Panc1 (cell line): ENCODE measurements around the gene MTUS2. TPM values are rescaled to one million over a fixed set of nuclear protein-coding genes. Genes with fewer than 3 reads are reported as not detected.

Experiments
- ATAC-seq: fragments of 200-7000 bp; cut with Tn5 transposase; 2 replicates; pipeline ENCODE4 v1.9.1; 2020; ENCODE audit warnings: mild to moderate bottlenecking, moderate library complexity
- BruUV-seq: library from RNA; stranded (reverse); fragments of 400-500 nt; replicated peaks from 2 replicates; lab custom pipeline; 2021; lab: Mats Ljungman, UMichigan
- CTCF ChIA-PET: fragments of 300-600 bp; sonication (Branson Sonifier 250); formaldehyde crosslinking; loops from one replicate; lab custom pipeline; 2022; ENCODE audit warnings: antibody characterized with exemption; lab: Charles Lee
- POLR2A ChIA-PET: fragments of 300-600 bp; sonication (Branson Sonifier 250); formaldehyde crosslinking; loops from one replicate; lab custom pipeline; 2022; ENCODE audit warnings: antibody characterized with exemption; lab: Charles Lee
- DNase-seq: peaks from one replicate; pipeline ENCODE4 v3.0.0-alpha.2; 2010; ENCODE audit warnings: low read depth, low spot score
- H3K27ac ChIP-seq: 2 replicates; pipeline ENCODE4 v1.5.1; 2011; ENCODE audit warnings: mild to moderate bottlenecking, low read length, inconsistent platforms
- H3K27me3 ChIP-seq: fragments of 200-500 bp; sonication (Bioruptor generic); 2 replicates; pipeline ENCODE4 v1.6.0; 2014; ENCODE audit warnings: low read length, inconsistent platforms; ENCODE audit not compliant: control insufficient read depth, insufficient read depth
- H3K36me3 ChIP-seq: fragments of 200-500 bp; sonication (Bioruptor generic); 2 replicates; pipeline ENCODE4 v1.5.1; 2014; ENCODE audit warnings: inconsistent platforms, mild to moderate bottlenecking, low read length, moderate library complexity; ENCODE audit not compliant: control insufficient read depth, insufficient read depth
- H3K4me1 ChIP-seq: 2 replicates; pipeline ENCODE4 v1.5.1; 2011; ENCODE audit warnings: inconsistent platforms, mild to moderate bottlenecking, low read length, moderate library complexity; ENCODE audit not compliant: control insufficient read depth, insufficient read depth
- H3K4me3 ChIP-seq, 2 experiments: 2 replicates each; pipeline ENCODE4 v1.5.1; 2011 to 2012; ENCODE audit warnings: low read depth in 2 of 2, low read length in 2 of 2, mild to moderate bottlenecking in 2 of 2, inconsistent platforms in 1 of 2, moderate library complexity in 1 of 2
- H3K9me3 ChIP-seq: fragments of 200-500 bp; sonication (Bioruptor generic); 2 replicates; pipeline ENCODE4 v1.5.1; 2014; ENCODE audit warnings: low read depth, mild to moderate bottlenecking, inconsistent platforms, low read length, moderate library complexity; ENCODE audit not compliant: control insufficient read depth, insufficient read depth
- CTCF ChIP-seq: fragments of 450-650 bp; IDR thresholded peaks from 2 replicates; pipeline ENCODE4 v1.5.1; 2017; ENCODE audit warnings: mild to moderate bottlenecking
- POLR2AphosphoS5 ChIP-seq: IDR thresholded peaks from 2 replicates; pipeline ENCODE4 v1.6.1; 2012; ENCODE audit warnings: mild to moderate bottlenecking, low read depth, low read length, moderate library complexity
- REST ChIP-seq, 2 experiments: IDR thresholded peaks; 2 replicates each; pipeline ENCODE4 v1.6.1; 2011 to 2012; ENCODE audit warnings: low read depth in 2 of 2, control low read depth in 1 of 2, low read length in 1 of 2, mild to moderate bottlenecking in 1 of 2, moderate library complexity in 1 of 2; ENCODE audit not compliant: insufficient read depth in 1 of 2
- SIN3A ChIP-seq: IDR thresholded peaks from 2 replicates; pipeline ENCODE4 v1.6.1; 2012; ENCODE audit warnings: low read depth, mild to moderate bottlenecking, low read length, moderate library complexity, borderline replicate concordance; ENCODE audit not compliant: insufficient read depth
- TCF7L2 ChIP-seq: IDR thresholded peaks from 2 replicates; pipeline ENCODE4 v1.6.1; 2011; ENCODE audit warnings: mild to moderate bottlenecking, low read depth, low read length, inconsistent platforms
- in situ Hi-C: cut with HindIII; loops from 2 replicates; pipeline ENCODE4 v1.10.0; 2016; ENCODE audit warnings: low sequenced_read_pairs, low pct_unique_long_range_greater_than_20kb
- intact Hi-C: fragments of 100-400 bp; cut with micrococcal nuclease; formaldehyde crosslinking; loops from one replicate; pipeline ENCODE4 v1.10.0; 2022; ENCODE audit not compliant: unreplicated experiment
- total RNA-seq: library from RNA; stranded (reverse); gene quantifications from one replicate; pipeline ENCODE4 v1.2.1, GENCODE V29; 2021; ENCODE audit not compliant: unreplicated experiment

Gene MTUS2
- total RNA-seq, 1 experiment from 2014 or later: 0.05 TPM

GRCh38 chr13:29520671-29521070 is 700.5 kb downstream of the MTUS2 start:
- BruUV-seq: no TSS peak
- no peak for DNase-seq

GRCh38 chr13:29521336-29521735 is 701.2 kb downstream of the MTUS2 start:
- H3K4me3 ChIP-seq: no peak overlapping the region
- in situ Hi-C loops: no loop called here

More at GRCh38 chr13:29520671-29521070, 700.5 kb downstream of the MTUS2 start:
- H3K4me1 ChIP-seq: no peaks in the 10 kb centered on the region
- in situ Hi-C loops: no loop called here
- H3K27me3 ChIP-seq: no peaks in the 10 kb centered on the region
- ChIA-PET POLR2A (no interaction called here), CTCF (no interaction called here)
- ATAC-seq: no peak
- H3K4me3 ChIP-seq: no peak overlapping the region
- no peaks in the 10 kb centered on the region; the same call in none of the 2 replicates for H3K36me3 ChIP-seq
- no peak for TF ChIP-seq TCF7L2
- TF ChIP-seq REST (IDR thresholded peaks at IDR 0.05; ENCODE audit: insufficient read depth in 1 of 2, low read depth in 2 of 2, low read length in 1 of 2): no peak
- no peak for TF ChIP-seq SIN3A
- TF ChIP-seq CTCF: no peak
- TF ChIP-seq POLR2AphosphoS5: no peak
- intact Hi-C loops: no loop called here
- no peak overlapping the region for H3K27ac ChIP-seq
- H3K9me3 ChIP-seq: no peaks in the 10 kb centered on the region

More at GRCh38 chr13:29521336-29521735, 701.2 kb downstream of the MTUS2 start:
- no TSS peak for BruUV-seq
- ChIA-PET POLR2A (no interaction called here), CTCF (no interaction called here)
- ATAC-seq (no peak), DNase-seq (no peak)
- TF ChIP-seq TCF7L2 (no peak), POLR2AphosphoS5 (no peak), CTCF (no peak), SIN3A (no peak), REST (IDR thresholded peaks at IDR 0.05; ENCODE audit: insufficient read depth in 1 of 2, low read depth in 2 of 2, low read length in 1 of 2) (no peak)
- no peaks in the 10 kb centered on the region for H3K27me3 ChIP-seq
- intact Hi-C loops: no loop called here
- H3K9me3 ChIP-seq: no peaks in the 10 kb centered on the region
- H3K27ac ChIP-seq: no peak overlapping the region
- no peaks in the 10 kb centered on the region; the same call in none of the 2 replicates for H3K36me3 ChIP-seq
- no peaks in the 10 kb centered on the region for H3K4me1 ChIP-seq
